Rectal smooth muscle tissue (tissue), 1 donor: ENCODE measurements around the gene ZNRD2.

Experiments
- H3K27ac ChIP-seq: one replicate; pipeline ENCODE4 v1.7.0; 2013; ENCODE audit warnings: low read depth, low read length, inconsistent platforms
- H3K27me3 ChIP-seq: one replicate; pipeline ENCODE4 v1.7.0; 2013; ENCODE audit warnings: low read length; ENCODE audit not compliant: control insufficient read depth, insufficient read depth
- H3K36me3 ChIP-seq: one replicate; pipeline ENCODE4 v1.7.0; 2013; ENCODE audit warnings: low read length; ENCODE audit not compliant: control insufficient read depth, insufficient read depth
- H3K4me1 ChIP-seq: one replicate; pipeline ENCODE4 v1.7.0; 2013; ENCODE audit warnings: low read length; ENCODE audit not compliant: control insufficient read depth, insufficient read depth
- H3K4me3 ChIP-seq: one replicate; pipeline ENCODE4 v1.7.0; 2013; ENCODE audit warnings: low read length
- H3K9ac ChIP-seq: one replicate; pipeline ENCODE4 v1.7.0; 2013; ENCODE audit warnings: low read length

Gene ZNRD2

GRCh38 chr11:65553301-65554001 is 16.8 kb upstream of the ZNRD2 start:
- Histone ChIP-seq H3K36me3 (no peaks in the 10 kb centered on the region), H3K27ac (no peak overlapping the region), H3K27me3 (no peaks in the 10 kb centered on the region), H3K9ac (no peak overlapping the region), H3K4me3 (no peak overlapping the region), H3K4me1 (peaks cover 7% of the 10 kb centered on the region)

- Histone ChIP-seq H3K9ac (no peak overlapping the region), H3K27ac (no peak overlapping the region), H3K27me3 (no peaks in the 10 kb centered on the region), H3K4me3 (no peak overlapping the region), H3K4me1 (peaks cover 13% of the 10 kb centered on the region), H3K36me3 (no peaks in the 10 kb centered on the region)
Measured at GRCh38 chr11:65554057-65554818, 16.0 kb upstream of the ZNRD2 start.

GRCh38 chr11:65554842-65555430 is 15.3 kb upstream of the ZNRD2 start:
- Histone ChIP-seq H3K4me1 (peaks cover 17% of the 10 kb centered on the region), H3K4me3 (no peak overlapping the region)

GRCh38 chr11:65555693-65556231 is 14.5 kb upstream of the ZNRD2 start:
- H3K27me3 ChIP-seq = no peaks in the 10 kb centered on the region
- no peak overlapping the region for H3K4me3 ChIP-seq
- no peaks in the 10 kb centered on the region for H3K36me3 ChIP-seq
- H3K27ac ChIP-seq = no peak overlapping the region
- peaks cover 23% of the 10 kb centered on the region for H3K4me1 ChIP-seq
- H3K9ac ChIP-seq = no peak overlapping the region

More at GRCh38 chr11:65554842-65555430, 15.3 kb upstream of the ZNRD2 start:
- H3K9ac ChIP-seq = no peak overlapping the region
- H3K27me3 ChIP-seq = no peaks in the 10 kb centered on the region
- H3K27ac ChIP-seq = no peak overlapping the region
- H3K36me3 ChIP-seq = no peaks in the 10 kb centered on the region

GRCh38 chr11:65556470-65557279 is 13.6 kb upstream of the ZNRD2 start:
- Histone ChIP-seq H3K4me3 (peak overlapping the region; percentile 71), H3K9ac (peak overlapping the region; percentile 58), H3K27ac (peak overlapping the region; percentile 85), H3K36me3 (no peaks in the 10 kb centered on the region), H3K4me1 (peaks cover 28% of the 10 kb centered on the region), H3K27me3 (no peaks in the 10 kb centered on the region)

GRCh38 chr11:65557280-65558001 is 12.8 kb upstream of the ZNRD2 start:
- peak overlapping the region; percentile 71 for H3K4me3 ChIP-seq
- H3K4me1 ChIP-seq = peaks cover 28% of the 10 kb centered on the region
- no peaks in the 10 kb centered on the region for H3K36me3 ChIP-seq
- H3K27me3 ChIP-seq = no peaks in the 10 kb centered on the region
- peak overlapping the region; percentile 58 for H3K9ac ChIP-seq
- H3K27ac ChIP-seq = peak overlapping the region; percentile 97

- Histone ChIP-seq H3K27me3 (no peaks in the 10 kb centered on the region), H3K27ac (peak within 1 kb of the TSS; percentile 97), H3K9ac (peak within 1 kb of the TSS; percentile 58), H3K4me3 (peak within 1 kb of the TSS; percentile 71), H3K4me1 (peaks cover 28% of the 10 kb centered on the region), H3K36me3 (no peaks in the 10 kb centered on the region)
Measured at GRCh38 chr11:65558002-65558929, 12.0 kb upstream of the ZNRD2 start, which contains the start of gene LTBP3. Gene LTBP3, minus strand, starts transcription at chr11:65558359. Its CDS starts 400 bp downstream, at chr11:65557959.

GRCh38 chr11:65558930-65559509 is 11.3 kb upstream of the ZNRD2 start:
- Histone ChIP-seq H3K36me3 (no peaks in the 10 kb centered on the region), H3K4me1 (peaks cover 28% of the 10 kb centered on the region), H3K27ac (peak overlapping the region; percentile 97), H3K4me3 (peak overlapping the region; percentile 48), H3K9ac (peak overlapping the region; percentile 25), H3K27me3 (no peaks in the 10 kb centered on the region)

GRCh38 chr11:65559535-65559934 is 10.7 kb upstream of the ZNRD2 start:
- H3K4me3 ChIP-seq = no peak overlapping the region
- H3K27me3 ChIP-seq = no peaks in the 10 kb centered on the region
- peak overlapping the region; percentile 97 for H3K27ac ChIP-seq
- no peaks in the 10 kb centered on the region for H3K36me3 ChIP-seq
- H3K9ac ChIP-seq = no peak overlapping the region
- H3K4me1 ChIP-seq = peaks cover 28% of the 10 kb centered on the region

- Histone ChIP-seq H3K36me3 (no peaks in the 10 kb centered on the region), H3K9ac (no peak overlapping the region), H3K27me3 (no peaks in the 10 kb centered on the region), H3K4me1 (peaks cover 28% of the 10 kb centered on the region), H3K4me3 (no peak overlapping the region), H3K27ac (peak overlapping the region; percentile 74)
Measured at GRCh38 chr11:65559951-65560537, 10.2 kb upstream of the ZNRD2 start.
